ENCODE measurements around the gene UNC5A.

UNC5A gene

DNA sequence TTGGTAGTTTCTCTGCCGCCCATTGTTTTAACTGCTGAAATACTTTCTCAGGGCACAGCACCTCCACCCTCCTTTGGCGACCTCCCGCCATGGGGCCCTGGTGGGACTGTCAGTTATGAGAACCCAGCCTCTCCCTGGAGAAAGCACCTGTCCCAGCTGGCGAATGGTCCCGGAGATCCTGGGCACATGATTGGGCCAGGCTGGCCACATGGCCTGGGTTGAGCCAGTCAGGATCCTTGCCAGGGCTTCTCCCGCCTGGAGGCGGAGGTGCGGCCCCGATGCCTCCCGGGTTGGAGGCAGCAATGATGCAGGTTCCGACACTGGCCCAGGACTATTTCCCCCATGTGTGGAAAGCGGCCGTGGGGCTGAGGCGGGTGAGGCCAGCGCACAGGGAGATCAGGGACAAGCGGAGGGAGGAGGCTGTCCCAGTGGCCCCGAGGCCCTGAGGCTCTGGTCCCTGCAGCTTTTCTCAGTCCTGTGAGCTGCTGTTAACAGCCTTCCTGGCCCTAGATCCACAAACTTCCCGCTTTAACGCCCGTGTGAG, 13.6 kb downstream of the UNC5A start (continued):
- TF ChIP-seq, protein P1, sequence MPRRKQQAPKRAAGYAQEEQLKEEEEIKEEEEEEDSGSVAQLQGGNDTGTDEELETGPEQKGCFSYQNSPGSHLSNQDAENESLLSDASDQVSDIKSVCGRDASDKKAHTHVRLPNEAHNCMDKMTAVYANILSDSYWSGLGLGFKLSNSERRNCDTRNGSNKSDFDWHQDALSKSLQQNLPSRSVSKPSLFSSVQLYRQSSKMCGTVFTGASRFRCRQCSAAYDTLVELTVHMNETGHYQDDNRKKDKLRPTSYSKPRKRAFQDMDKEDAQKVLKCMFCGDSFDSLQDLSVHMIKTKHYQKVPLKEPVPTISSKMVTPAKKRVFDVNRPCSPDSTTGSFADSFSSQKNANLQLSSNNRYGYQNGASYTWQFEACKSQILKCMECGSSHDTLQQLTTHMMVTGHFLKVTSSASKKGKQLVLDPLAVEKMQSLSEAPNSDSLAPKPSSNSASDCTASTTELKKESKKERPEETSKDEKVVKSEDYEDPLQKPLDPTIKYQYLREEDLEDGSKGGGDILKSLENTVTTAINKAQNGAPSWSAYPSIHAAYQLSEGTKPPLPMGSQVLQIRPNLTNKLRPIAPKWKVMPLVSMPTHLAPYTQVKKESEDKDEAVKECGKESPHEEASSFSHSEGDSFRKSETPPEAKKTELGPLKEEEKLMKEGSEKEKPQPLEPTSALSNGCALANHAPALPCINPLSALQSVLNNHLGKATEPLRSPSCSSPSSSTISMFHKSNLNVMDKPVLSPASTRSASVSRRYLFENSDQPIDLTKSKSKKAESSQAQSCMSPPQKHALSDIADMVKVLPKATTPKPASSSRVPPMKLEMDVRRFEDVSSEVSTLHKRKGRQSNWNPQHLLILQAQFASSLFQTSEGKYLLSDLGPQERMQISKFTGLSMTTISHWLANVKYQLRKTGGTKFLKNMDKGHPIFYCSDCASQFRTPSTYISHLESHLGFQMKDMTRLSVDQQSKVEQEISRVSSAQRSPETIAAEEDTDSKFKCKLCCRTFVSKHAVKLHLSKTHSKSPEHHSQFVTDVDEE (CRISPR knock-in tag; IDR thresholded peaks at IDR 0.05) = no peak
- TF ChIP-seq ZFP3 (CRISPR knock-in tag; IDR thresholded peaks at IDR 0.05) = no peak

DNA sequence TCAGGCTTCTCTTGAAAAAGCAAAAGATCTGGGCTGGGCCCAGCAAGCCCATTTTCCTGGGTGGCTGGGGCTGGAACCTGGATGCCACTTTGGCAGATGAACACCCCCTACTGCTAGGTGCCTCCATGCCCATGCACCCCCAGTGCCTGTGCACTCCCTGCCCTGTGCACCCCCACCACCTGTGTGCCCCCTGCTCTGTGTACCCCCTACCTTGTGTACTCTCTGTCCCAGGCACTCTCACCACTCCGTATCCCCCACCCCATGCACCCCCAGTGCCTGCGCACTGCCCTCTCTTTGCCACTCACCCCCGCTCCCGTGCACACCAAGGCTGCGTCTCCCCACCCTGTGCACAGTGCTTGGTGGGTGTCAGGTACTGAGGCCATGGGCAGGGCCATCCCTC, 14.2 kb downstream of the UNC5A start:
- no peak for ATAC-seq
- TF ChIP-seq PPARA (CRISPR knock-in tag; IDR thresholded peaks at IDR 0.05; ENCODE audit: borderline replicate concordance) = no peak
- no peak for TF ChIP-seq SNAI2 (CRISPR knock-in tag; IDR thresholded peaks at IDR 0.05)
- no peak for TF ChIP-seq OSR1 (CRISPR knock-in tag; IDR thresholded peaks at IDR 0.05)
- TF ChIP-seq BACH2 (CRISPR knock-in tag; IDR thresholded peaks at IDR 0.05; ENCODE audit: borderline replicate concordance) = no peak
- TF ChIP-seq TCF4 (CRISPR knock-in tag; IDR thresholded peaks at IDR 0.05; ENCODE audit: borderline replicate concordance) = no peak
- TF ChIP-seq ARNTL (CRISPR knock-in tag; IDR thresholded peaks at IDR 0.05; ENCODE audit: borderline replicate concordance, low read depth) = no peak
- TF ChIP-seq ZNF565 (CRISPR knock-in tag; conservative IDR thresholded peaks at IDR 0.05; ENCODE audit: low read depth) = no peak
- TF ChIP-seq CSDC2 (CRISPR knock-in tag; IDR thresholded peaks at IDR 0.05) = no peak
- TF ChIP-seq ZNF70 (CRISPR knock-in tag; IDR thresholded peaks at IDR 0.05) = no peak
- TF ChIP-seq ZC3H10 (CRISPR knock-in tag; IDR thresholded peaks at IDR 0.05) = no peak
- TF ChIP-seq ZFP3 (CRISPR knock-in tag; IDR thresholded peaks at IDR 0.05) = no peak
- TF ChIP-seq, protein P2, sequence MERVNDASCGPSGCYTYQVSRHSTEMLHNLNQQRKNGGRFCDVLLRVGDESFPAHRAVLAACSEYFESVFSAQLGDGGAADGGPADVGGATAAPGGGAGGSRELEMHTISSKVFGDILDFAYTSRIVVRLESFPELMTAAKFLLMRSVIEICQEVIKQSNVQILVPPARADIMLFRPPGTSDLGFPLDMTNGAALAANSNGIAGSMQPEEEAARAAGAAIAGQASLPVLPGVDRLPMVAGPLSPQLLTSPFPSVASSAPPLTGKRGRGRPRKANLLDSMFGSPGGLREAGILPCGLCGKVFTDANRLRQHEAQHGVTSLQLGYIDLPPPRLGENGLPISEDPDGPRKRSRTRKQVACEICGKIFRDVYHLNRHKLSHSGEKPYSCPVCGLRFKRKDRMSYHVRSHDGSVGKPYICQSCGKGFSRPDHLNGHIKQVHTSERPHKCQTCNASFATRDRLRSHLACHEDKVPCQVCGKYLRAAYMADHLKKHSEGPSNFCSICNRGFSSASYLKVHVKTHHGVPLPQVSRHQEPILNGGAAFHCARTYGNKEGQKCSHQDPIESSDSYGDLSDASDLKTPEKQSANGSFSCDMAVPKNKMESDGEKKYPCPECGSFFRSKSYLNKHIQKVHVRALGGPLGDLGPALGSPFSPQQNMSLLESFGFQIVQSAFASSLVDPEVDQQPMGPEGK (CRISPR knock-in tag; IDR thresholded peaks at IDR 0.05; ENCODE audit: borderline replicate concordance) = no peak
- TF ChIP-seq ISL1 (CRISPR knock-in tag; IDR thresholded peaks at IDR 0.05) = no peak
- TF ChIP-seq GLIS3 (CRISPR knock-in tag; IDR thresholded peaks at IDR 0.05) = no peak
- TF ChIP-seq, protein P1 (CRISPR knock-in tag; IDR thresholded peaks at IDR 0.05) = no peak

DNA sequence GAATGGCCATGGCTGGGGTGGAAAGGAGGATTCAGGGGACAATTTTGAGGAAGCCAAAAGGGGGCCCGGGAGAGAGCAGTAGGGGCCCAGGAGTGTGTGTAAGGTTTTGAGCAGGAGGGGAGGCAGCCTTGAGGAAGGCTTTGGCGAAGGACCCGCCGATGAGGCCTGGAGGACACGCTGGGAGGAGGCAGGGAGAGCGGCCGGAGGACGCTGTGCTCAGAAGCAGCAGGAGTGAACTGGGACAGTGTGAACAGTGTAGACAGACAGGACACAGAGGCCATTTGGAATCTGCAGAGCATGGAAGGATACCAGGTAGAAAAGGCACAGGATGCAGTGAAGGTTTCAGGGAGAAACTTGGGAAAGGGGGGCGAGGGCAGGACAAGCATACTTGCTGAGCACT, 14.9 kb downstream of the UNC5A start:
- no peak for TF ChIP-seq ARNTL (CRISPR knock-in tag; IDR thresholded peaks at IDR 0.05; ENCODE audit: borderline replicate concordance, low read depth)
- TF ChIP-seq, protein P3, sequence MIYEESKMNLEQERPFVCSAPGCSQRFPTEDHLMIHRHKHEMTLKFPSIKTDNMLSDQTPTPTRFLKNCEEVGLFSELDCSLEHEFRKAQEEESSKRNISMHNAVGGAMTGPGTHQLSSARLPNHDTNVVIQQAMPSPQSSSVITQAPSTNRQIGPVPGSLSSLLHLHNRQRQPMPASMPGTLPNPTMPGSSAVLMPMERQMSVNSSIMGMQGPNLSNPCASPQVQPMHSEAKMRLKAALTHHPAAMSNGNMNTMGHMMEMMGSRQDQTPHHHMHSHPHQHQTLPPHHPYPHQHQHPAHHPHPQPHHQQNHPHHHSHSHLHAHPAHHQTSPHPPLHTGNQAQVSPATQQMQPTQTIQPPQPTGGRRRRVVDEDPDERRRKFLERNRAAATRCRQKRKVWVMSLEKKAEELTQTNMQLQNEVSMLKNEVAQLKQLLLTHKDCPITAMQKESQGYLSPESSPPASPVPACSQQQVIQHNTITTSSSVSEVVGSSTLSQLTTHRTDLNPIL (CRISPR knock-in tag; IDR thresholded peaks at IDR 0.05; ENCODE audit: low read depth) = no peak
- no peak for TF ChIP-seq OSR1 (CRISPR knock-in tag; IDR thresholded peaks at IDR 0.05)
- TF ChIP-seq, protein P2 (CRISPR knock-in tag; IDR thresholded peaks at IDR 0.05; ENCODE audit: borderline replicate concordance) = no peak
- no peak for ATAC-seq

DNA sequence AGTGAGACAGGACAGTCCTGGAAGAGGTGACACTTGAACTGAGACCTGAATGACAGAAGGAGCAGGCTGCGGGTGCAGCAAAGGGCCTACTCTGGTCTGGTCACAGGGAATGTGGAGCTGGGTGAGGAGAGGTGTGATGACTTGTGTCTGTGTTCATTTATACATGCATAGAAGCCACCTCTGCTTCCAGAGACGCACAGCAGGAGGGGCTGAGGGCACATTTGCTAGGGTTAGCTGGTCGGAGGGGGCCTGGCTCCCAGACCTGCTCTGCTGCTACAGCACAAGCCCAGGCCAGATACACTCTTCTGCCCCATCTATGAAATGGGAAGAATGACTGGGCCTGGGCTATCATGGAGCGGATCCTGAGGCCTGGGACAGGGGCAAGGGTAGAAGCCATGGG, 15.6 kb downstream of the UNC5A start:
- no peak for ATAC-seq

More for the DNA sequence above, 15.6 kb downstream of the UNC5A start:
- no peak for TF ChIP-seq BACH2 (CRISPR knock-in tag; IDR thresholded peaks at IDR 0.05; ENCODE audit: borderline replicate concordance)
- no peak for TF ChIP-seq OSR1 (CRISPR knock-in tag; IDR thresholded peaks at IDR 0.05)
- no peak for TF ChIP-seq ZC3H10 (CRISPR knock-in tag; IDR thresholded peaks at IDR 0.05)
- TF ChIP-seq ARNTL (CRISPR knock-in tag; IDR thresholded peaks at IDR 0.05; ENCODE audit: borderline replicate concordance, low read depth) = no peak
- TF ChIP-seq PPARA (CRISPR knock-in tag; IDR thresholded peaks at IDR 0.05; ENCODE audit: borderline replicate concordance) = no peak
- TF ChIP-seq SNAI2 (CRISPR knock-in tag; IDR thresholded peaks at IDR 0.05) = no peak
- no peak for TF ChIP-seq CSDC2 (CRISPR knock-in tag; IDR thresholded peaks at IDR 0.05)
- TF ChIP-seq ZNF8 (CRISPR knock-in tag; IDR thresholded peaks at IDR 0.05) = no peak
- TF ChIP-seq, protein P4, sequence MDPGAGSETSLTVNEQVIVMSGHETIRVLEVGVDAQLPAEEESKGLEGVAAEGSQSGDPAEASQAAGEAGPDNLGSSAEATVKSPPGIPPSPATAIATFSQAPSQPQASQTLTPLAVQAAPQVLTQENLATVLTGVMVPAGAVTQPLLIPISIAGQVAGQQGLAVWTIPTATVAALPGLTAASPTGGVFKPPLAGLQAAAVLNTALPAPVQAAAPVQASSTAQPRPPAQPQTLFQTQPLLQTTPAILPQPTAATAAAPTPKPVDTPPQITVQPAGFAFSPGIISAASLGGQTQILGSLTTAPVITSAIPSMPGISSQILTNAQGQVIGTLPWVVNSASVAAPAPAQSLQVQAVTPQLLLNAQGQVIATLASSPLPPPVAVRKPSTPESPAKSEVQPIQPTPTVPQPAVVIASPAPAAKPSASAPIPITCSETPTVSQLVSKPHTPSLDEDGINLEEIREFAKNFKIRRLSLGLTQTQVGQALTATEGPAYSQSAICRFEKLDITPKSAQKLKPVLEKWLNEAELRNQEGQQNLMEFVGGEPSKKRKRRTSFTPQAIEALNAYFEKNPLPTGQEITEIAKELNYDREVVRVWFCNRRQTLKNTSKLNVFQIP (CRISPR knock-in tag; IDR thresholded peaks at IDR 0.05; ENCODE audit: borderline replicate concordance, low read depth) = no peak

Data from SK-N-SH treated with all-trans-retinoic acid at 6 μM for 48 hours (cell line).